ENCODE data around the gene SLX4IP.

SLX4IP gene

GRCh38 chr20:10557685-10558084 lies 122.6 kb downstream of the SLX4IP start:
- H3K4me3 ChIP-seq (ENCODE audit: low read depth, low read length) = no peak overlapping the region
- TF ChIP-seq CTCF (IDR thresholded peaks at IDR 0.05; ENCODE audit: control insufficient read depth, extremely low read depth, insufficient read depth) = no peak
- DNase-seq (ENCODE audit: low read depth) = no peak

- no peak overlapping the region for H3K4me3 ChIP-seq (ENCODE audit: low read depth, low read length)
- DNase-seq (ENCODE audit: low read depth) = no peak
- no peak for TF ChIP-seq CTCF (IDR thresholded peaks at IDR 0.05; ENCODE audit: control insufficient read depth, extremely low read depth, insufficient read depth)
These were observed 123.6 kb downstream of the SLX4IP start for GRCh38 chr20:10558635-10559187.

GRCh38 chr20:10559266-10559665 lies 124.2 kb downstream of the SLX4IP start:
- no peak for TF ChIP-seq CTCF (IDR thresholded peaks at IDR 0.05; ENCODE audit: control insufficient read depth, extremely low read depth, insufficient read depth)
- H3K4me3 ChIP-seq (ENCODE audit: low read depth, low read length) = no peak overlapping the region
- no peak for DNase-seq (ENCODE audit: low read depth)

- H3K4me3 ChIP-seq (ENCODE audit: low read depth, low read length) = no peak overlapping the region
- TF ChIP-seq CTCF (IDR thresholded peaks at IDR 0.05; ENCODE audit: control insufficient read depth, extremely low read depth, insufficient read depth) = no peak
- no peak for DNase-seq (ENCODE audit: low read depth)
These were observed 125.6 kb downstream of the SLX4IP start for GRCh38 chr20:10560686-10561085.

GRCh38 chr20:10561302-10561701 lies 126.2 kb downstream of the SLX4IP start:
- TF ChIP-seq CTCF (IDR thresholded peaks at IDR 0.05; ENCODE audit: control insufficient read depth, extremely low read depth, insufficient read depth) = no peak
- H3K4me3 ChIP-seq (ENCODE audit: low read depth, low read length) = no peak overlapping the region
- DNase-seq (ENCODE audit: low read depth) = no peak

- no peak for DNase-seq (ENCODE audit: low read depth)
- H3K4me3 ChIP-seq (ENCODE audit: low read depth, low read length) = no peak overlapping the region
- no peak for TF ChIP-seq CTCF (IDR thresholded peaks at IDR 0.05; ENCODE audit: control insufficient read depth, extremely low read depth, insufficient read depth)
These were observed 127.8 kb downstream of the SLX4IP start for GRCh38 chr20:10562899-10563298.

GRCh38 chr20:10563935-10564492 lies 128.9 kb downstream of the SLX4IP start:
- no peak overlapping the region for H3K4me3 ChIP-seq (ENCODE audit: low read depth, low read length)
- no peak for DNase-seq (ENCODE audit: low read depth)
- no peak for TF ChIP-seq CTCF (IDR thresholded peaks at IDR 0.05; ENCODE audit: control insufficient read depth, extremely low read depth, insufficient read depth)

Measured in LNCaP clone FGC (cell line).